Small intestine (tissue), 7 donors: Measurements from ENCODE around the gene ARHGEF9. TPM values are rescaled to one million over a fixed set of nuclear protein-coding genes. Genes with fewer than 3 reads are reported as not detected.
"Not testable (repeated sequence)": the region's sequence is repeated elsewhere in the genome, so short reads cannot be mapped to it uniquely, and the experiment has no call there.

Experiments
- DNase-seq, 2 donors: peaks; one replicate each; pipeline versions ENCODE4 v3.0.0 to v3.0.0-alpha.2; 2013
- FAIRE-seq: peaks from 2 replicates; lab custom pipeline; 2012; peaks lifted over from hg19 to GRCh38; lab: Jason Lieb, UNC
- H3K27ac ChIP-seq, 3 donors: one replicate each; pipeline ENCODE4 v1.5.1; 2013; ENCODE audit warnings: low read length in 2 of 3, mild to moderate bottlenecking in 2 of 3, control low read depth in 1 of 3, inconsistent platforms in 1 of 3, low read depth in 1 of 3, moderate library complexity in 1 of 3
- H3K27me3 ChIP-seq, 3 donors: one replicate each; pipeline ENCODE4 v1.6.1; 2013; ENCODE audit warnings: low read length in 3 of 3, inconsistent platforms in 1 of 3; ENCODE audit not compliant: control insufficient read depth in 3 of 3, insufficient read depth in 3 of 3
- H3K36me3 ChIP-seq, 3 donors: one replicate each; pipeline ENCODE4 v1.6.1; 2013; ENCODE audit warnings: low read length in 3 of 3, inconsistent platforms in 1 of 3, low read depth in 1 of 3, mild to moderate bottlenecking in 1 of 3, moderate library complexity in 1 of 3; ENCODE audit not compliant: control insufficient read depth in 3 of 3, insufficient read depth in 2 of 3
- H3K4me1 ChIP-seq, 3 donors: one replicate each; pipeline ENCODE4 v1.6.1; 2013; ENCODE audit warnings: low read length in 2 of 3, inconsistent platforms in 1 of 3, low read depth in 1 of 3, mild to moderate bottlenecking in 1 of 3, moderate library complexity in 1 of 3; ENCODE audit not compliant: control insufficient read depth in 3 of 3, insufficient read depth in 2 of 3
- H3K4me3 ChIP-seq, 3 donors: one replicate each; pipeline ENCODE4 v1.5.1; 2013; ENCODE audit warnings: low read length in 3 of 3, control low read depth in 1 of 3, inconsistent platforms in 1 of 3, low read depth in 1 of 3, mild to moderate bottlenecking in 1 of 3, moderate library complexity in 1 of 3
- H3K9me3 ChIP-seq, 2 donors: one replicate each; pipeline ENCODE4 v1.6.1; 2013; ENCODE audit warnings: low read depth in 1 of 2, low read length in 1 of 2; ENCODE audit not compliant: control insufficient read depth in 2 of 2, insufficient read depth in 1 of 2
- WGBS, 3 donors: extraction: QIAGEN DNeasy Blood & Tissue Kit; methylation state at CpG; one replicate each; pipeline ENCODE4 v1.1.7; 2013; 5-methylcytosine and 5-hydroxymethylcytosine counted together
- polyA plus RNA-seq, 4 donors: library from polyadenylated mRNA; stranded (reverse) in 3 of 4; unstranded in 1 of 4; fragments of 200-250 nt in 3 of 4; fragments of 120-200 nt in 1 of 4; gene quantifications; one replicate each; pipeline versions ENCODE4 v1.2.1 to v1.2.3, GENCODE V29; 2013
- donor health status: healthy with polysubstance abuse.
- donor health status: control.
- donor health status: control.
- donor health status: Bipolar disorder and iron deficiency.
- donor health status: healthy.

Gene ARHGEF9
- polyA plus RNA-seq, 4 donors = 16.5 to 38.9 (median 26.3) TPM

- H3K36me3 ChIP-seq, FAIRE-seq, H3K9me3 ChIP-seq, H3K27ac ChIP-seq, H3K4me1 ChIP-seq, H3K4me3 ChIP-seq, H3K27me3 ChIP-seq, DNase-seq: not testable (repeated sequence)
- WGBS, 3 donors = 74 to 98% (median 95%) methylated on average over 2 of the region's 2 CpGs
These were observed 139.3 kb downstream of the ARHGEF9 start for GRCh38 chrX:63645748-63646147.

GRCh38 chrX:63635750-63636149, 149.3 kb downstream of the ARHGEF9 start:
- Histone ChIP-seq H3K36me3 (peaks cover 0 to 16% (median 9%) of the 10 kb centered on the region in 3 donors), H3K27me3 (no peaks in the 10 kb centered on the region), H3K27ac (no peak overlapping the region), H3K4me1 (no peaks in the 10 kb centered on the region), H3K9me3 (peaks cover 2 to 20% of the 10 kb centered on the region in 2 donors), H3K4me3 (no peak overlapping the region)
- 92 to 97% (median 95%) methylated on average over 5 of the region's 5 CpGs for WGBS, 3 donors
- FAIRE-seq (no peak), DNase-seq (no peak)

- DNase-seq = no peak
- 69 to 81% (median 80%) methylated on average over 8 to 9 of the region's 9 CpGs for WGBS, 3 donors
- no peaks in the 10 kb centered on the region for H3K27me3 ChIP-seq
- H3K4me3 ChIP-seq = no peak overlapping the region
- no peaks in the 10 kb centered on the region for H3K9me3 ChIP-seq
- no peak for FAIRE-seq
- no peaks in the 10 kb centered on the region for H3K4me1 ChIP-seq
- no peaks in the 10 kb centered on the region for H3K36me3 ChIP-seq
- no peak overlapping the region for H3K27ac ChIP-seq
These were observed 171.4 kb downstream of the ARHGEF9 start for GRCh38 chrX:63613531-63614028.

GRCh38 chrX:63585936-63586335, 199.1 kb downstream of the ARHGEF9 start:
- FAIRE-seq (no peak), DNase-seq (no peak)
- no peak overlapping the region for H3K27ac ChIP-seq
- no peaks in the 10 kb centered on the region for H3K27me3 ChIP-seq
- no peaks in the 10 kb centered on the region for H3K4me1 ChIP-seq
- no peaks in the 10 kb centered on the region for H3K36me3 ChIP-seq
- WGBS, 3 donors = 69 to 81% (median 74%) methylated on average over 3 to 5 of the region's 5 CpGs
- no peaks in the 10 kb centered on the region for H3K9me3 ChIP-seq
- no peak overlapping the region for H3K4me3 ChIP-seq
